H1 (cell line): ENCODE data around the gene PHLDA3. TPM values are rescaled to one million over a fixed set of nuclear protein-coding genes. Genes with fewer than 3 reads are reported as not detected.

Experiments
- CTCF ChIA-PET: fragments of 300-600 bp; sonication (Branson Sonifier 250); formaldehyde crosslinking; loops from one replicate; lab custom pipeline; 2021; ENCODE audit not compliant: partially characterized antibody; lab: Charles Lee
- POLR2A ChIA-PET: fragments of 300-600 bp; sonication (Branson Sonifier 250); formaldehyde crosslinking; loops from one replicate; lab custom pipeline; 2021; ENCODE audit warnings: inconsistent platforms; ENCODE audit not compliant: partially characterized antibody; lab: Charles Lee
- DNase-seq, 2 experiments: peaks; one replicate each; pipeline versions ENCODE4 v3.0.0 to v3.0.0-alpha.2; 2010 to 2022; ENCODE audit warnings: low spot score in 2 of 2, low read depth in 1 of 2, mixed read lengths in 1 of 2
- FAIRE-seq: peaks from 2 replicates; lab custom pipeline; 2011; peaks lifted over from hg19 to GRCh38; lab: Jason Lieb, UNC
- H2AFZ ChIP-seq: 2 replicates; pipeline ENCODE4 v1.8.1; 2012; ENCODE audit warnings: low read length, inconsistent platforms
- H2AK5ac ChIP-seq: 2 replicates; pipeline ENCODE4 v1.6.1; 2013; ENCODE audit warnings: low read depth, low read length
- H2BK120ac ChIP-seq: replicated peaks from 2 replicates; pipeline ENCODE3; 2013; ENCODE audit warnings: low read depth, low read length, inconsistent platforms
- H2BK12ac ChIP-seq: 2 replicates; pipeline ENCODE4 v1.6.1; 2013; ENCODE audit warnings: low read depth, low read length
- H2BK15ac ChIP-seq: 2 replicates; pipeline ENCODE4 v1.6.1; 2013; ENCODE audit warnings: low read length
- H2BK20ac ChIP-seq: 2 replicates; pipeline ENCODE4 v1.6.1; 2013; ENCODE audit warnings: low read length
- H2BK5ac ChIP-seq: 2 replicates; pipeline ENCODE4 v1.6.1; 2013; ENCODE audit warnings: low read depth, low read length
- H3K14ac ChIP-seq: 2 replicates; pipeline ENCODE4 v1.6.1; 2013; ENCODE audit warnings: inconsistent platforms; ENCODE audit not compliant: insufficient read length
- H3K18ac ChIP-seq: 2 replicates; pipeline ENCODE4 v1.6.1; 2013; ENCODE audit warnings: low read length; ENCODE audit errors: extremely low read depth
- H3K23ac ChIP-seq: 2 replicates; pipeline ENCODE4 v1.6.1; 2013; ENCODE audit warnings: inconsistent platforms; ENCODE audit not compliant: insufficient read length
- H3K23me2 ChIP-seq: 2 replicates; pipeline ENCODE4 v1.6.1; 2013; ENCODE audit warnings: low read depth, low read length
- H3K27ac ChIP-seq: 2 replicates; pipeline ENCODE4 v1.6.1; 2011; ENCODE audit warnings: low read depth, low read length, inconsistent platforms
- H3K27me3 ChIP-seq, 4 experiments: replicated peaks in 1 of 4; 1 replicate in 1 of 4; 2 replicates in 3 of 4; pipeline versions ENCODE4 v1.6.1 to v1.8.1; 2011 to 2013; ENCODE audit warnings: low read length in 3 of 4, mild to moderate bottlenecking in 3 of 4, inconsistent platforms in 2 of 4, mixed read lengths in 2 of 4, moderate library complexity in 1 of 4; ENCODE audit not compliant: control insufficient read depth in 3 of 4, insufficient read depth in 3 of 4; ENCODE audit errors: extremely low read depth in 1 of 4
- H3K36me3 ChIP-seq, 4 experiments: 2 replicates each; pipeline versions ENCODE4 v1.6.1 to v1.8.1; 2011 to 2013; ENCODE audit warnings: mild to moderate bottlenecking in 4 of 4, low read length in 3 of 4, moderate library complexity in 2 of 4, control low read depth in 1 of 4, inconsistent platforms in 1 of 4; ENCODE audit not compliant: insufficient read depth in 4 of 4, control insufficient read depth in 2 of 4
- H3K4ac ChIP-seq: replicated peaks from 2 replicates; pipeline ENCODE3; 2013; ENCODE audit warnings: low read length, low read depth, mixed read lengths, inconsistent platforms; ENCODE audit not compliant: insufficient read length
- H3K4me1 ChIP-seq, 4 experiments: replicated peaks in 1 of 4; 1 replicate in 1 of 4; 2 replicates in 3 of 4; pipeline versions ENCODE4 v1.6.1 to v1.8.1; 2011 to 2013; ENCODE audit warnings: low read length in 3 of 4, inconsistent platforms in 2 of 4, mixed read lengths in 1 of 4; ENCODE audit not compliant: insufficient read depth in 4 of 4, control insufficient read depth in 3 of 4
- H3K4me2 ChIP-seq, 2 experiments: 2 replicates each; pipeline versions ENCODE4 v1.6.1 to v1.8.1; 2011 to 2013; ENCODE audit warnings: low read depth in 2 of 2, low read length in 2 of 2, control low read depth in 1 of 2, inconsistent platforms in 1 of 2, mild to moderate bottlenecking in 1 of 2; ENCODE audit not compliant: insufficient read depth in 1 of 2
- H3K4me3 ChIP-seq, 4 experiments: fragments of 200-600, 300-600 bp in 1 of 4; sonication (generic), shearing (Covaris generic), sonication (Bioruptor Twin) in 1 of 4; 2 replicates each; pipeline versions ENCODE4 v1.5.1 to v1.8.1; 2011 to 2016; ENCODE audit warnings: low read length in 4 of 4, low read depth in 3 of 4, control low read depth in 2 of 4, inconsistent platforms in 2 of 4, mild to moderate bottlenecking in 2 of 4, mixed read lengths in 1 of 4, moderate library complexity in 1 of 4; ENCODE audit not compliant: insufficient read depth in 2 of 4; ENCODE audit errors: extremely low read depth in 1 of 4
- H3K56ac ChIP-seq: replicated peaks from 2 replicates; pipeline ENCODE3; 2013; ENCODE audit warnings: low read depth, mild to moderate bottlenecking, mixed read lengths, low read length, inconsistent platforms; ENCODE audit not compliant: insufficient read length
- H3K79me1 ChIP-seq: 2 replicates; pipeline ENCODE4 v1.6.1; 2013; ENCODE audit warnings: low read depth, low read length, control low read depth
- H3K79me2 ChIP-seq, 2 experiments: 2 replicates each; pipeline versions ENCODE4 v1.6.1 to v1.8.1; 2012 to 2013; ENCODE audit warnings: low read length in 2 of 2, mild to moderate bottlenecking in 2 of 2, inconsistent platforms in 1 of 2; ENCODE audit not compliant: insufficient read depth in 2 of 2, control insufficient read depth in 1 of 2
- H3K9ac ChIP-seq, 4 experiments: replicated peaks in 1 of 4; 1 replicate in 1 of 4; 2 replicates in 3 of 4; pipeline versions ENCODE4 v1.6.1 to v1.8.1; 2011 to 2013; ENCODE audit warnings: low read depth in 3 of 4, low read length in 3 of 4, control low read depth in 2 of 4, mild to moderate bottlenecking in 2 of 4, moderate library complexity in 2 of 4, inconsistent platforms in 1 of 4; ENCODE audit errors: extremely low read depth in 1 of 4
- H3K9me3 ChIP-seq, 2 experiments: 2 replicates each; pipeline versions ENCODE4 v1.6.1 to v1.8.1; 2012 to 2013; ENCODE audit warnings: mild to moderate bottlenecking in 2 of 2, moderate library complexity in 2 of 2, control low read depth in 1 of 2, inconsistent platforms in 1 of 2, low read depth in 1 of 2, low read length in 1 of 2, mixed read lengths in 1 of 2; ENCODE audit not compliant: insufficient read depth in 2 of 2
- H4K20me1 ChIP-seq, 2 experiments: replicated peaks in 1 of 2; 2 replicates each; pipeline versions ENCODE3 to v1.8.1; 2011 to 2013; ENCODE audit warnings: inconsistent platforms in 2 of 2, low read length in 2 of 2, mild to moderate bottlenecking in 1 of 2; ENCODE audit not compliant: insufficient read depth in 2 of 2, control insufficient read depth in 1 of 2
- H4K5ac ChIP-seq: 2 replicates; pipeline ENCODE4 v1.6.1; 2013; ENCODE audit warnings: low read length, low read depth, mixed read lengths, inconsistent platforms; ENCODE audit not compliant: insufficient read length
- H4K8ac ChIP-seq: 2 replicates; pipeline ENCODE4 v1.8.0; 2013; ENCODE audit warnings: mild to moderate bottlenecking, moderate library complexity, low read length, inconsistent platforms; ENCODE audit not compliant: insufficient read depth; ENCODE audit errors: extremely low read depth
- H4K91ac ChIP-seq: replicated peaks from 2 replicates; pipeline ENCODE3; 2013; ENCODE audit warnings: low read length, mixed read lengths, inconsistent platforms; ENCODE audit not compliant: insufficient read length
- EGR1 ChIP-seq: IDR thresholded peaks from 2 replicates; pipeline ENCODE4 v1.6.1; 2011; ENCODE audit warnings: low read depth, low read length, borderline replicate concordance
- FOSL1 ChIP-seq: IDR thresholded peaks from 2 replicates; pipeline ENCODE4 v1.6.1; 2011; ENCODE audit warnings: mild to moderate bottlenecking, low read depth, low read length, moderate library complexity; ENCODE audit not compliant: insufficient read depth
- GABPA ChIP-seq: IDR thresholded peaks from 2 replicates; pipeline ENCODE4 v1.6.1; 2011; ENCODE audit warnings: mild to moderate bottlenecking, low read length, moderate library complexity, borderline replicate concordance; ENCODE audit not compliant: insufficient read depth
- JUND ChIP-seq: IDR thresholded peaks from 2 replicates; pipeline ENCODE4 v1.6.1; 2011; ENCODE audit warnings: mild to moderate bottlenecking, improper control_type of control experiment, low read length
- KDM1A ChIP-seq: fragments of 200-600, 300-600 bp; sonication (generic); IDR thresholded peaks from 2 replicates; pipeline ENCODE4 v1.7.1; 2016; ENCODE audit warnings: mild to moderate bottlenecking, low read length, borderline replicate concordance
- MAFK ChIP-seq: IDR thresholded peaks from 2 replicates; pipeline ENCODE4 v1.6.1; 2012; ENCODE audit warnings: low read depth, mild to moderate bottlenecking, improper control_type of control experiment, low read length
- NRF1 ChIP-seq: IDR thresholded peaks from 2 replicates; pipeline ENCODE4 v1.6.1; 2011; ENCODE audit warnings: mild to moderate bottlenecking, low read depth, low read length, improper control_type of control experiment
- POU5F1 ChIP-seq: IDR thresholded peaks from 2 replicates; pipeline ENCODE4 v1.6.1; 2011; ENCODE audit warnings: low read depth, mild to moderate bottlenecking, low read length, moderate library complexity
- RNF2 ChIP-seq: fragments of 200-900, 300-1000 bp; sonication (generic); IDR thresholded peaks from 2 replicates; pipeline ENCODE4 v1.7.1; 2016; ENCODE audit warnings: borderline replicate concordance, low read depth, mild to moderate bottlenecking, antibody characterized with exemption, low read length; ENCODE audit not compliant: poor library complexity, severe bottlenecking; ENCODE audit errors: missing control alignments
- SUZ12 ChIP-seq: fragments of 200-600 bp; sonication (generic); IDR thresholded peaks from 2 replicates; pipeline ENCODE4 v1.6.1; 2012; ENCODE audit warnings: mild to moderate bottlenecking, inconsistent platforms, low read length, moderate library complexity, mixed read lengths
- WGBS, 2 experiments: shearing (Covaris generic) in 1 of 2; methylation state at CpG; one replicate each; pipeline versions ENCODE4 v1.1.6 to v1.1.7; 2013 to 2015; ENCODE audit warnings: low lambda C conversion rate in 2 of 2, mixed read lengths in 2 of 2, inconsistent platforms in 1 of 2, low coverage in 1 of 2, missing lambda C conversion rate in 1 of 2; ENCODE audit not compliant: insufficient replicate concordance in 2 of 2, insufficient coverage in 1 of 2, insufficient read length in 1 of 2; ENCODE audit errors: extremely low coverage in 1 of 2, missing lambda C conversion rate in 1 of 2; 5-methylcytosine and 5-hydroxymethylcytosine counted together
- polyA plus RNA-seq, 7 experiments: library from polyadenylated mRNA; depleted of rRNA in 3 of 7; stranded (reverse) in 5 of 7; unstranded in 2 of 7; fragments of >200 nt in 5 of 7; fragments of 200-250 nt in 2 of 7; gene quantifications; 1 replicate in 5 of 7; 2 replicates in 1 of 7; 4 replicates in 1 of 7; pipeline versions ENCODE4 v1.2.1 to v1.2.3, GENCODE V29; 2011 to 2013; ENCODE audit warnings: missing spikeins in 2 of 7, mixed read lengths in 2 of 7
- total RNA-seq: library from RNA; stranded (reverse); fragmentation: NEBNext Ultra II Directional; extraction: Animal tissue kit (Norgen Biotek cat#: 25700); gene quantifications from 2 replicates; pipeline ENCODE4 v1.2.1, GENCODE V29; 2021

The PHLDA3 gene
- total and polyA plus RNA-seq, 2 of the 8 experiments (the other 6 are each of a cell fraction or from before 2014, with no cell fraction given), result 25.5 to 27.5 TPM

- no peak overlapping the region for H3K18ac ChIP-seq
- H3K36me3 ChIP-seq, result no peaks in the 10 kb centered on the region
- H4K5ac ChIP-seq, result no peak overlapping the region
- H2AFZ ChIP-seq, result no peak overlapping the region
- H3K23me2 ChIP-seq, result peaks cover 16% of the 10 kb centered on the region
- no peaks in the 10 kb centered on the region for H3K9me3 ChIP-seq
- H2BK20ac ChIP-seq, result no peak overlapping the region
- no peak overlapping the region for H2BK15ac ChIP-seq
- H3K27me3 ChIP-seq, result peaks cover 5 to 35% (median 31%) of the 10 kb centered on the region in 4 experiments
- no peak overlapping the region for H3K14ac ChIP-seq
- POLR2A ChIA-PET, result interaction anchor here (0.7 to 1.4 kb wide), 2 partner anchors 8 to 62 kb away, joined by 3 to 4 read pairs; no protein-coding TSS in a partner anchor
- FAIRE-seq (no peak), DNase-seq (no peak)
- no peak overlapping the region for H3K56ac ChIP-seq
- no peak overlapping the region for H3K4me3 ChIP-seq
- H3K27ac ChIP-seq, result no peak overlapping the region
- H3K4ac ChIP-seq, result no peak overlapping the region
- no peak overlapping the region for H3K4me2 ChIP-seq
- H4K20me1 ChIP-seq, result peaks cover 0 to 3% of the 10 kb centered on the region in 2 experiments
- peak overlapping the region; percentile 89; the same call in 1 of the 2 replicates for H2AK5ac ChIP-seq
- H2BK12ac ChIP-seq, result no peak overlapping the region; the same call in 1 of the 2 replicates
- peaks cover 0 to 18% (median 11%) of the 10 kb centered on the region in 4 experiments; a peak in 6 of 7 replicates for H3K4me1 ChIP-seq
- no peak overlapping the region for H4K8ac ChIP-seq
- H3K79me1 ChIP-seq, result peaks cover 4% of the 10 kb centered on the region; the same call in 1 of the 2 replicates
- H2BK5ac ChIP-seq, result no peak overlapping the region
- no peak overlapping the region for H2BK120ac ChIP-seq
- H3K9ac ChIP-seq, result no peak overlapping the region
- no peak overlapping the region for H3K23ac ChIP-seq
- H3K79me2 ChIP-seq, result peaks cover under 1 to 16% of the 10 kb centered on the region in 2 experiments; a peak in 2 of 4 replicates
- H4K91ac ChIP-seq, result no peak overlapping the region
- CTCF ChIA-PET, result interaction anchor here (0.6 to 3.5 kb wide), 9 partner anchors 8 to 336 kb away, joined by 3 to 11 read pairs (median 5); no protein-coding TSS in a partner anchor
- 87% methylated on average over 3 of the region's 3 CpGs; no CpG with 5 or more reads in 1 of the 2 experiments for WGBS, 2 experiments
- TF ChIP-seq FOSL1 (no peak), KDM1A (no peak), EGR1 (no peak), POU5F1 (no peak), MAFK (no peak), NRF1 (no peak), JUND (no peak), SUZ12 (no peak), RNF2 (no peak), GABPA (no peak)
These were observed 2.8 kb upstream of the PHLDA3 start for GRCh38 chr1:201471772-201472171.
